Stimulated activated CD8-positive, alpha-beta memory T cell treated with anti-CD3 and anti-CD28 coated beads, Interleukin-12 subunit alpha, Interleukin-12 subunit beta, amount 100 ng/mL, for 24 hours (primary cell): ENCODE data around the gene CCSER1.
"Not testable (repeated sequence)": the region's sequence is repeated elsewhere in the genome, so short reads cannot be mapped to it uniquely, and the experiment has no call there.

Experiments
- DNase-seq: peaks from one replicate; pipeline ENCODE4 v3.0.0-alpha.2; 2020; ENCODE audit errors: extremely low read depth

Gene CCSER1

GRCh38 chr4:90705501-90705900 lies 578.3 kb downstream of the CCSER1 start:
- not testable (repeated sequence) for DNase-seq

DNA sequence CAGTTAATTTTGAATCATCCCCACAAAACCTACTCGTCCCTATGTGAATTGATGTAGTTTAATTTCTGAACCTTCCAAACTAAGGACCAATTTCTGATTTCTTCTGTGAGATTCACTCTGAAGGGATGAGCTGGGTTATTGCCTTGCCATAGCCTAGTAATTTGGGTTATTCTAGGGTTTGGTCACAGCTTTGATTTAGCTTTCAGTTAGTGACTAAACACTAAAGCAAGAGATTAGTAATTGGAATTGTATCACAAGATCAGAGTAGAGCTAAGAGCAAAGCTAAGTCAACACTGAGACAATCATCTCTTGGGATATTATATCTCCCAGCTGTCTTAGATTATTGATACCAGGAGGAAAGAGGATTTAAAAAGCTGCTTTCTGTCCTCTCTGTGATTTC lies 588.0 kb downstream of the CCSER1 start:
- no peak for DNase-seq

DNA sequence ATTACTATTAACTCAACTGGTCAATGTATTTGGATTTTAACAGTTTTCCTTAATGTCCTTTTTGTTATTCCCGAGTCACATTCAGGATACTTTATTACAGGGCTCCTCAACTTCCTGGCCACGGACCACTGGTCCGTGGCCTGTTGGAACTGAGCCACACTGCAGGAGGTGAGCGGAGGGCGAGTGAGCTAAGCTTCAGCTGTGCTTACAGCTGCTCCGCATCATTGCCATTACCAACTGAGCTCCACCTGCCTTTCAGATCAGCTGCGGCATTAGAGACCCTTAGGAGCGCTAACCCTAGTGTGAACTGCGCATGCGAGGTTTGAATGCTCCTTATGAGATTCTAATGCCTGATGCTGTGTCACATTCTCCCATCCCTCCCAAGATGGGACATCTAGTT lies 591.7 kb downstream of the CCSER1 start:
- no peak for DNase-seq

GRCh38 chr4:90727938-90728337 lies 600.7 kb downstream of the CCSER1 start:
- no peak for DNase-seq

DNA sequence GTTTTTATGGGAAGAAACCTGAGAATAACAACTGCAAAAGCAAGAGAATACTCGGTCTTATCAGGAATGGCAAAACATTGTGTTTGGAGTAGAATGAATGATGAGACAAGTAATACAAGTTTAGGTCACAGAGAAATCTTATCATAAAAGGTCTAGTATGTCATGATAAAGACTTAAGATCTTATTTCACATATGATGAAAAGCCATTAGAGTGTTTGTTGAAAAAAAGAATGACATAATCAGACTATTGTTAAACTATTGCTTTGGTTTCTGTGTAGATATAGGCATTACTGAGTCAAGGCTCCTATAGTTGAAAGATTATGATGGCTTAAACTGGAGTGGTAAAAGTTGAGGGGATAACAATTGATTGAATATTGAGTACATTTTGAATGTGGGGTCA lies 603.6 kb downstream of the CCSER1 start:
- DNase-seq: no peak

DNA sequence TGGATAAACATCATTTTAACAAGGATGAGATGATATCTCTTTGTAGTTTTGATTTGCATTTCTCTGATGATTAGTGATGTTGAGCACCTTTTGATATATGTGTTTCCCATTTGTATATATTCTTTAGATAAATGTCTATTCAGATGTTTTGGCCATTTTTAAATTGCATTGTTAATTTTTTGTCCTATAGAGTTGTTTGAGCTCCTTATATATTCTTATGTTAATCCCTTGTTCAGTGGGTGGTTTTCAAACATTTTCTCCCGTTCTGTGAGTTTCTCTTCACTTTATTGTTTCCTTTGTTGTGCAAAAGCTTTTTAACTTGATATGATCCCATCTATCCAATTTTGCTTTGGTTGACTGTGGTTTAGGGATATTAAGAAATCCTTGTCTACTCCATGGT lies 606.0 kb downstream of the CCSER1 start:
- DNase-seq: no peak

GRCh38 chr4:90745176-90745575 lies 618.0 kb downstream of the CCSER1 start:
- no peak for DNase-seq

DNA sequence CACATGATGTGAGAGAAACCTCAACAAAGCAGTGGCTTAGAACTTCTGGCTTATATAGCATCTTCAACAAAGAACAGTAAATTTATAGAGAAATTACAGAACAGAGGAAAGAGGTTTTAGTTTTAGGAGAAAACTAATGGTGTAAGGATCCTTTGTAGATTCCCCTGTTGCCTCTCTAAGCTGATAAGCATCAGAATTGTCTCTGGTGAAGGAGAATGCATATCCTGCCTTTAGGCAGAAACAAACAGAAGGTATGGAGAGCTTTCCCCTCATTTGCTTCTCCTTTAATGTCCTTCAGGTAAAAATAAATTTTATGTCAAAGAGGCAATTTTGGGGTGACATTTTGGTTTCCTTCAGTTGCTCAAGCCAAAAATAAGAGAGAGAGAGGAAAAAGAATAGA lies 625.9 kb downstream of the CCSER1 start:
- DNase-seq: no peak

- no peak for DNase-seq
These were observed 630.4 kb downstream of the CCSER1 start for GRCh38 chr4:90757534-90758060.

DNA sequence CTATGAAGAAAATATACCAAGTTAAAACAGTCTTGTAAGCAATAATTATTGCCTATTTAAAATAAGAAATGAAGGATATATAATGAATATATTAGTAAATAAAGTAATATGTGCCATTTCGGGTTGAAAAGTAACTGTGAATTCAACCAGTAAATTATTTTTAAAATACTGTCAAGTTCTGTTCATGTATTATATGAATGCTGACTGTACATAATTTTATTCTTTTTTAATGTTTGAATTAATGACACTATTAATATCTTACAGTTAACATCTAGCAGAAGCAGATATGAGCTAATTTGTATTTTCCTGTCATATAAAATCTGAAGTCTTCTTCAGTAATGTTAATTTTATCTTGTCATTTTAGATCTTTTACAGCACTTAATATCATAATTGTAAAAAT lies 632.9 kb downstream of the CCSER1 start:
- DNase-seq: no peak

DNA sequence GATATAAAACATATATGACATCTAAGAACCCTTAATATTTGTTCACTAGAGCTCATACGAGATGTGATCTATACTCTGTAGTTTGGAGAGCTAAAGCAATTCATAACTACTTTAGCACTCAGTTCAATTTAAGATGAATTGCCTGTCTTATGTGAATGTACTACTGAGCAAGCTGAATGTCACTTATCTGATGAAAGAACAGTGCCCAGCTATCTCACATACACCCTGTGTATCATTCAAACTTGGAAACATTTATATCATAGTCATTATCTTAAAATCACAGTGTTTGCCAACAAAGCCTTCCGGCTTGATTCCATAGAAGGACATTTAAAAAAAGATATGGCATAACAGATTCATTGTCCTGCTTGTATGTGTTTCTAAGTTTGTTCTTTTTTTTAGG lies 639.6 kb downstream of the CCSER1 start:
- DNase-seq: no peak

- no peak for DNase-seq
These were observed 642.1 kb downstream of the CCSER1 start for GRCh38 chr4:90769251-90769650.

DNA sequence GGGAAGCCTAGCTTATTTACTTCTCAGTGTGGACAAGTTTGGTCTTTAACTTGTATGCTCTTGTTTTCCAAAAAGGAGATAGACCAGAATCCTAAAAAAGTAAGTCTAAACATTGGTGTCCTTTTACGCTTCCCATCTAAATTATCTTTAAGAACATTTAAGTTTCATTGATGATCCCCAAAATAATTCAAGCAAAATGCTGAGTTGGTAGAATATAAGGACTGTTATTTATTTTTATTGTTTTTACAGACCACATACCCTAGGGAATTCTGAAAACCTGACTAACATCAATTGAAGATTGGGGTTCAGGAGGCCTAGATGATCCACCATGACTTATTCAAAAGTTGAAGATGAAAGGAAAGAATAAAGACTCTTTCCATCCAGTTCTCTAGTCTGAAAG lies 653.0 kb downstream of the CCSER1 start:
- DNase-seq: no peak

- no peak for DNase-seq
These were observed 659.4 kb downstream of the CCSER1 start for GRCh38 chr4:90786602-90787001.

DNA sequence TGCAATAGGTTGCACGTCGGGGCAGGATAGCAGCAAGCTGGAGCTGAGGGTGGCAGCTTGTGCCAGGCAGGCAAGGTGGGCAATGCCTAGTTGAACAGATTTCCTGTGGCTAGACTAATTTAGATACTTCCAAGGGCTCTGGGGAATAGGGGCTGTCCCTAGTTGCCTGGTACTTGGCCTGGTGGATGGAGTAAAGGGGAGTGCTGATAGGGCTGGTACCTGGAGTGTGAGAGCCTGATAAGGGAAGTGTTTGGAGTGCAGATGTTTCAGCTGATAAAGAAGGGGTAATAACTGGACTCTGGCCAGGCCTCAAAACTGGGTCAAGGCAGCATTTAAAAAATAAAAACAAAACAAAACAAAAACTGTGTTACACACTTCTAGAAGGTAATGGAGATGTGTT lies 665.5 kb downstream of the CCSER1 start:
- no peak for DNase-seq

- no peak for DNase-seq
These were observed 671.8 kb downstream of the CCSER1 start for GRCh38 chr4:90798948-90799347.

- DNase-seq: no peak
These were observed 672.7 kb downstream of the CCSER1 start for GRCh38 chr4:90799895-90800294.

DNA sequence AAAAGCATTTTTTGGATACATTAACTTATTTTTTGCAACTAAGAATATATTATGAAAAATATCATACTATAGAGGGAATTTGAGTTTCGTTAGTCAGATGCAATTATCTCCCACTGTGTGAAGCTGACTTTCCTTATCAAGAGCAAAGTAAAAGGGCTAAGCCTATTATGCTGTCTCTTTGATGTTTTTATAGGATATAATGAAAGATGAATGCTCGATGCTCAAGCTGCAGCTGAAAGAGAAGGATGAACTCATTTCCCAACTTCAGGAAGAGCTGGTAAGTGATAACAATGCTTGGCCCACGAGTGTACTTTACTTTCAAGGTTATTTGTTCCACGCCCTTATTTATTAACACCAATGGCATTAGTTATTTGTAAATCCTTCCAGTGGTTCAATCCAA lies 688.4 kb downstream of the CCSER1 start:
- DNase-seq: no peak

DNA sequence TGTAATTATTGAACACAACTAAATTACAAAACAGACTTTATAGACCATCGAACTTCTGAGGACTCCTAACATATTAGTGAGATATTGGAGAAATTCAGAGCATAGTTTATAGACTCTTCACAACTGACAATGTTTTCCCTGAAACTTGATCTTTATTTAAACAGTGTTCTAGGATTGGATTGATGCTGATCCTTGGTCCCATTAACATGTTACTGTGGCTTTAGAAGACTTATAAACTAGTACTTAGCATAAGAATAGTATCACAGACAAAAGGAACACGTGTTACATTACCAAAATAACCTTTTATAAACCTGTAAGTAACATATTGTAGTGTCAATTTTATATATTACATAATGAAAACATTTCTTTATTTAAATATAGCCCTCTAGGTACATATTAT lies 689.6 kb downstream of the CCSER1 start:
- DNase-seq: no peak

DNA sequence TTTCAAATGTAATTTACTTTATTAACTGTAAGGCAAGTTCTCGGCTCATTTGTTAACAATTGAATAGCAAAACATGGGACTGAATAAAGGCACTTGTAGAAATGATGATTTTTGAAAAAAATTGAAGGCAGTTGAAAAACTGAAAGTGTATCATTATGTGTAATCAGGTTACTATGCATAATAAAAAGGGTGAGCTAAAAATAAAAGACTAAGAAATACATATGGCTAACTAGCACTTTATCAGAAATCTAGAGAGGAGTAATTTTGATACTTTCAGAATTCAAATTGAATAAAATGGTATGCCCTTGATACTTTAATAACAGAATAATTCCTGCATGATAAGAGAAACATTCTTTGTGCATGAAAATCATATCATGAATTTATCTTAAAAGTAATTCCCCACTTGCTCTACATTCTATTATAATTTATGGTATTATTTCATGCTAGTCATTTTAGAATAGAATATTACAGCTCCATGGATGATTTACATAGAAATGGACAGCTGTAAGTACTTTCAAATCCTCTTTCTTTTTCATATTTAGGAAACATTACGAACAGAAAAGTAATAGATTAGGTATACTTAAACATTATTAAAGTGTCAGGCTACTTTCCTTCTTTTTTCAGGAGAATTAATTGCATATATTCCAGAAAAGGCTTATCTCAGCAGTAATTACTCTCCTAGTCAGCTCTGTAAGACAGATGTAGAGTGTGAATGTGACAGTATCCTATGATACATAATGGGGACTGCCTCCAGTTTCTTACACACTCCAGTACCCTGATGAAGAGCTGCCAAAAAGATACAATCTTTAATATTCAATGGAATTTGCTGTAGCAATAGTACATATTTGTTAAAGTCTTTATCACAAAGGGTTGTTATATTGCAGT lies 697.3 kb downstream of the CCSER1 start:
- no peak for DNase-seq

- no peak for DNase-seq
These were observed 698.7 kb downstream of the CCSER1 start for GRCh38 chr4:90825849-90826248.

GRCh38 chr4:90833706-90834105 lies 706.5 kb downstream of the CCSER1 start:
- no peak for DNase-seq

DNA sequence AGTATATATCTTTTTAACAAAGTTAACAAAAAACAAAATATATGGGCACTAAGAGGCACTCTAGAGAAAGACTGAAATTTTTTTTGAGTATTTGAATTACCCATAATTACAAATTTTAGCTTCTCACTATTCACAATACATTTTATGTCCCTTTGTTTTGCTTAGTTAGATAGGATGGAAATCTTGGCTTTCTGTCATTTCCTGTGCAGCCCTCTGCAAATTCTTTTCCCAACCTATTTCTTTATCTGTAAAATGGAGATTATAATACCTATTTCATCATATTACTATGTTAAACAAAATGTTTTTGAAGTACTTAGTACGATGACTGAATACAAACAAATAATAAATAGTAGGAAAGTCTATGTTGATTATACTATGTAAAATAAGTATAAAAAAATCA lies 710.0 kb downstream of the CCSER1 start:
- no peak for DNase-seq

DNA sequence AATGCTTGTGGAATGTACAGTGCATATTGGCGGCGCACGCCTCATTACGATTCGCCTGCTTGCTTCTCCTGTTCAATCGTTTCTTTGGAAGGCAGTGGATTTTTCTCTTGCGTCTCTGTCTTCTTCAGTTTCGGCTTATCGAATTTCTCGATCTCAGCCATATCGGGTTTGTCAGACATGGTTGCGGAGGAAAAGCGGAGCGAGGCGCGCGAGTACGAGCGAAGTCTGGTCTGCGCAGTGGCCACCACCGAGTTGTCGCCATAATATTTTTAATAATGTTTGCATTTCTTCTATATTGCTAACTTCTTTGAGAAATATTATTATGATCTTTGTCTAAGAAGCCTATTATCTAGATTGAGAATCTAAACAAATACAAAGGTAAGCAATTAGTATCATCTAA lies 711.7 kb downstream of the CCSER1 start:
- not testable (repeated sequence) for DNase-seq
